Endothelial cell (in vitro differentiated cells): Measurements from ENCODE around the gene DLGAP1. TPM values are rescaled to one million over a fixed set of nuclear protein-coding genes. Genes with fewer than 3 reads are reported as not detected.

Experiments used
- DNase-seq: peaks from one replicate; pipeline ENCODE4 v3.0.0; 2021; ENCODE audit warnings: low spot score
- H3K27ac Mint-ChIP-seq: one replicate; pipeline ENCODE4 v1.8.0; 2021; ENCODE audit warnings: mixed read lengths, inconsistent platforms; ENCODE audit not compliant: unreplicated experiment
- H3K27me3 Mint-ChIP-seq: one replicate; pipeline ENCODE4 v1.8.0; 2021; ENCODE audit warnings: mild to moderate bottlenecking, moderate library complexity, mixed read lengths, inconsistent platforms; ENCODE audit not compliant: unreplicated experiment
- H3K36me3 Mint-ChIP-seq: one replicate; pipeline ENCODE4 v1.8.0; 2021; ENCODE audit warnings: mild to moderate bottlenecking, low read depth, mixed read lengths, inconsistent platforms; ENCODE audit not compliant: unreplicated experiment
- H3K4me1 Mint-ChIP-seq: one replicate; pipeline ENCODE4 v1.8.0; 2021; ENCODE audit warnings: mild to moderate bottlenecking, mixed read lengths, inconsistent platforms; ENCODE audit not compliant: unreplicated experiment
- H3K4me3 Mint-ChIP-seq: one replicate; pipeline ENCODE4 v1.8.0; 2021; ENCODE audit warnings: mild to moderate bottlenecking, mixed read lengths, inconsistent platforms; ENCODE audit not compliant: unreplicated experiment
- H3K9me3 Mint-ChIP-seq: one replicate; pipeline ENCODE4 v1.8.0; 2021; ENCODE audit warnings: mixed read lengths, inconsistent platforms; ENCODE audit not compliant: unreplicated experiment
- total RNA-seq: library from RNA; stranded (reverse); fragmentation: NEBNext Ultra II Directional; extraction: Animal tissue kit (Norgen Biotek cat#: 25700); gene quantifications from one replicate; pipeline ENCODE4 v1.2.1, GENCODE V29; 2021; ENCODE audit not compliant: unreplicated experiment
- TF ChIP-seq, protein P1 (sequence below): fragments of 200-600 bp; sonication (generic); IDR thresholded peaks from one replicate; pipeline ENCODE4 v1.5.0; 2021; ENCODE audit warnings: antibody characterized with exemption; ENCODE audit not compliant: unreplicated experiment

DLGAP1 gene
- total RNA-seq, 1 donor from 2014 or later, result 1.8 TPM

GRCh38 chr18:3623769-3624545, 831.1 kb downstream of the DLGAP1 start:
- peak; percentile 57 for DNase-seq
- TF ChIP-seq, protein P1, sequence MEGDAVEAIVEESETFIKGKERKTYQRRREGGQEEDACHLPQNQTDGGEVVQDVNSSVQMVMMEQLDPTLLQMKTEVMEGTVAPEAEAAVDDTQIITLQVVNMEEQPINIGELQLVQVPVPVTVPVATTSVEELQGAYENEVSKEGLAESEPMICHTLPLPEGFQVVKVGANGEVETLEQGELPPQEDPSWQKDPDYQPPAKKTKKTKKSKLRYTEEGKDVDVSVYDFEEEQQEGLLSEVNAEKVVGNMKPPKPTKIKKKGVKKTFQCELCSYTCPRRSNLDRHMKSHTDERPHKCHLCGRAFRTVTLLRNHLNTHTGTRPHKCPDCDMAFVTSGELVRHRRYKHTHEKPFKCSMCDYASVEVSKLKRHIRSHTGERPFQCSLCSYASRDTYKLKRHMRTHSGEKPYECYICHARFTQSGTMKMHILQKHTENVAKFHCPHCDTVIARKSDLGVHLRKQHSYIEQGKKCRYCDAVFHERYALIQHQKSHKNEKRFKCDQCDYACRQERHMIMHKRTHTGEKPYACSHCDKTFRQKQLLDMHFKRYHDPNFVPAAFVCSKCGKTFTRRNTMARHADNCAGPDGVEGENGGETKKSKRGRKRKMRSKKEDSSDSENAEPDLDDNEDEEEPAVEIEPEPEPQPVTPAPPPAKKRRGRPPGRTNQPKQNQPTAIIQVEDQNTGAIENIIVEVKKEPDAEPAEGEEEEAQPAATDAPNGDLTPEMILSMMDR, result no peak
- no peaks in the 10 kb centered on the region for H3K36me3 Mint-ChIP-seq
- peaks cover 6% of the 10 kb centered on the region for H3K27me3 Mint-ChIP-seq
- H3K27ac Mint-ChIP-seq, result peak overlapping the region; percentile 85
- peaks cover 16% of the 10 kb centered on the region for H3K4me1 Mint-ChIP-seq
- H3K9me3 Mint-ChIP-seq, result no peaks in the 10 kb centered on the region
- H3K4me3 Mint-ChIP-seq, result no peak overlapping the region

DNA sequence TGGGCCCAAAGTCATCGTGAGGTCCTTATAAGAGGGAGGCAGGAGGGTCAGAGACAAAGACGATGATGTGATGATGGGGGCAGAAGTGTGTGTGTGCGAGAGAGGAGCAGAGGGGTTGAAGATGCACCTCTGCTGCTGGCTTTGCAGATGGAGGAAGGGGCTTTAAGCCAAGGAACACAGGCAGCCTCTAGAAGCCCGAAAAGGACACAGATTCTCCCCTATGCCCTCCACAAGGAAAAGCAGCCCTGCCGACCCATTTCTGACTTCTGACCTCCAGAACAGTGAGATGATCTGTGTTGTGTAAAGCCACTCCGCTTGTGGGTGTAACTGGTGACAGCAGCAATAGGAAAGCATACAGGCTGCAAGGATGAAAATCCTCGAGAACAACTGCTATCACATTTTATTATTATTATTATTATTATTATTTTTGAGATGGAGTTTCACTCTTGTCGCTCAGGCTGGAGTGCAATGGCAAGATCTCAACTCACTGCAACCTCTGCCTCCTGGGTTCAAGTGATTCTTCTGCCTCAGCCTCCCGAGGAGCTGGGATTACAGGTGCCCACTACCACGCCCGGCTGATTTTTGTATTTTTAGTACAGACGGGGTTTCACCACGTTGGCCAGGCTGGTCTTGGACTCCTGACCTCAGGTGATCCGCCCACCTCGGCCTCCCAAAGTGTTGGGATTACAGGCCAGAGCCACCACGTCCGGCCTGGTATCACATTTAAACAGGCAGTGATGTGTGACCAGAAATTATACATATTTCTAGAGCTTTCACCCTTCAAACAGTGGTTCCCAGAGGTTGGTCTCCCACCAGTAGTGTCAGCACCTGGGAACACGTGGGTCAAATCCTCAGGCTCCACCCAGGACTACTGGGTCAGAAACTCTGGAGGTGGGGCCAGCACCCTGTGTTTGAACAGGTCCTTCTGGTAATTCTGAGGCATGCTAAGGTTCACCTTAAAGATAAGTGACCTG, 834.7 kb downstream of the DLGAP1 start:
- Mint-ChIP-seq H3K27ac (no peak overlapping the region), H3K36me3 (no peaks in the 10 kb centered on the region), H3K9me3 (no peaks in the 10 kb centered on the region), H3K27me3 (peaks cover 6% of the 10 kb centered on the region), H3K4me1 (peaks cover 16% of the 10 kb centered on the region), H3K4me3 (no peak overlapping the region)
- TF ChIP-seq, protein P1, result no peak
- no peak for DNase-seq

DNA sequence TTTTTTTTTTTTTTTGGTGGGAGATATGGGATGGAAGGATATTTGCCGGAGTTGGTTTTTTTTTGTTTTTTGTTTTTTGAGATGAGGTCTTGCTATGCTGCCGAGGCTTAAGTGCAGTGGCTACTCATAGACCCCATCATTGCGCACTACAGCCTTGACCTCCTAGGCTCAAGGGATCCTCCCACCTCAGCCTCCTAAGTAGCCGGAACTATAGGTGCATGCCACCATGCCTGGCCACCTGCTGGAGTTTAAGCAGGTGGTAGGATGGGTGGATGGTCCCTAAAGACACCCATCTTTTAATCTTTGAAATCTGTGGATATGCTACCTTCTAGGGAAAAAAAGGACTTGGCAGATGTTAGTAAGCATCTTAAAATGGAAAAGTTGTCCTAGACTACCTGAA, 835.4 kb downstream of the DLGAP1 start:
- H3K27ac Mint-ChIP-seq, result no peak overlapping the region
- DNase-seq, result no peak
- peaks cover 6% of the 10 kb centered on the region for H3K27me3 Mint-ChIP-seq
- TF ChIP-seq, protein P1, result no peak
- peaks cover 11% of the 10 kb centered on the region for H3K4me1 Mint-ChIP-seq
- no peaks in the 10 kb centered on the region for H3K36me3 Mint-ChIP-seq
- H3K4me3 Mint-ChIP-seq, result no peak overlapping the region
- no peaks in the 10 kb centered on the region for H3K9me3 Mint-ChIP-seq

GRCh38 chr18:3619222-3619621, 835.9 kb downstream of the DLGAP1 start:
- H3K4me1 Mint-ChIP-seq, result peaks cover 6% of the 10 kb centered on the region

More at GRCh38 chr18:3619222-3619621, 835.9 kb downstream of the DLGAP1 start:
- H3K9me3 Mint-ChIP-seq, result no peaks in the 10 kb centered on the region
- H3K4me3 Mint-ChIP-seq, result no peak overlapping the region
- H3K27ac Mint-ChIP-seq, result no peak overlapping the region
- H3K36me3 Mint-ChIP-seq, result no peaks in the 10 kb centered on the region
- TF ChIP-seq, protein P1, result no peak
- H3K27me3 Mint-ChIP-seq, result peaks cover 6% of the 10 kb centered on the region
- no peak for DNase-seq
